ENCODE measurements around the gene ST3GAL6.

The ST3GAL6 gene

DNA sequence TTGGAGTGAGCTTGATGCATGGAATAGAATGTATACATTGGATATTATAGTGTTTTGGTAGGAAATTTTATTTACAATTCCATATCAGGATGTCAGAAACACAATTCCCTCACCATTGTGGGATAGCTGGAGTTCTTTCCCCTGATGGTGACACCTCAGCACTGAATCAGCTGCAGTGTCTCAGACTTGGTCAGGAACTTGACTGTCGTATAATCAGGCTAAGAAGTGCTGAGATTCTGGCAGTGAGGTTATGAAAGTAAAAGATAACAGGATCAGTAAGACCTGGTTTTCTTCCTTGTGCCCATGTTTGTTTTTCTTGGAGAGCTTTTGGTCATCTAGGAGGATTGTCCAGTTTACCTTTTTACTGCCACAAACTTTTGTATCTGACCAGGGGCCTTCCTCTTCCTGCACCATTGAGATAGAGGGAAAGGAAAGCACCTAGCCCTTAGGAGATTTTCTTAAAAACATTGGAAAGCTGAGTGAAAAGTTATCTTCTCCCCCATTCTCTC is 27.3 kb upstream of the ST3GAL6 start:
- H3K4me1 ChIP-seq = peaks cover 4% of the 10 kb centered on the region
- no peak overlapping the region for H3K9ac ChIP-seq
- TF ChIP-seq, protein P1, sequence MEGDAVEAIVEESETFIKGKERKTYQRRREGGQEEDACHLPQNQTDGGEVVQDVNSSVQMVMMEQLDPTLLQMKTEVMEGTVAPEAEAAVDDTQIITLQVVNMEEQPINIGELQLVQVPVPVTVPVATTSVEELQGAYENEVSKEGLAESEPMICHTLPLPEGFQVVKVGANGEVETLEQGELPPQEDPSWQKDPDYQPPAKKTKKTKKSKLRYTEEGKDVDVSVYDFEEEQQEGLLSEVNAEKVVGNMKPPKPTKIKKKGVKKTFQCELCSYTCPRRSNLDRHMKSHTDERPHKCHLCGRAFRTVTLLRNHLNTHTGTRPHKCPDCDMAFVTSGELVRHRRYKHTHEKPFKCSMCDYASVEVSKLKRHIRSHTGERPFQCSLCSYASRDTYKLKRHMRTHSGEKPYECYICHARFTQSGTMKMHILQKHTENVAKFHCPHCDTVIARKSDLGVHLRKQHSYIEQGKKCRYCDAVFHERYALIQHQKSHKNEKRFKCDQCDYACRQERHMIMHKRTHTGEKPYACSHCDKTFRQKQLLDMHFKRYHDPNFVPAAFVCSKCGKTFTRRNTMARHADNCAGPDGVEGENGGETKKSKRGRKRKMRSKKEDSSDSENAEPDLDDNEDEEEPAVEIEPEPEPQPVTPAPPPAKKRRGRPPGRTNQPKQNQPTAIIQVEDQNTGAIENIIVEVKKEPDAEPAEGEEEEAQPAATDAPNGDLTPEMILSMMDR (IDR thresholded peaks at IDR 0.05) = no peak
- H3K27ac ChIP-seq = no peak overlapping the region
- H3K4me3 ChIP-seq (ENCODE audit: low read depth, low read length) = no peak overlapping the region
- H3K27me3 ChIP-seq (ENCODE audit: control insufficient read depth, insufficient read depth, low read length) = no peaks in the 10 kb centered on the region
- H2AFZ ChIP-seq = no peak overlapping the region
- no peaks in the 10 kb centered on the region for H3K79me2 ChIP-seq
- H3K36me3 ChIP-seq (ENCODE audit: control insufficient read depth, insufficient read depth, low read length) = no peaks in the 10 kb centered on the region
- no peak overlapping the region for H3K4me2 ChIP-seq (ENCODE audit: low read length)
- H3K9me3 ChIP-seq (ENCODE audit: control insufficient read depth, low read length) = no peaks in the 10 kb centered on the region

GRCh38 chr3:98737301-98737700 is 25.8 kb upstream of the ST3GAL6 start:
- H3K36me3 ChIP-seq (ENCODE audit: control insufficient read depth, insufficient read depth, low read length) = no peaks in the 10 kb centered on the region
- no peaks in the 10 kb centered on the region for H3K27me3 ChIP-seq (ENCODE audit: control insufficient read depth, insufficient read depth, low read length)
- TF ChIP-seq, protein P1 (IDR thresholded peaks at IDR 0.05) = no peak
- no peak overlapping the region for H3K27ac ChIP-seq
- H3K9ac ChIP-seq = no peak overlapping the region
- peaks cover 4% of the 10 kb centered on the region for H3K4me1 ChIP-seq
- no peak overlapping the region for H2AFZ ChIP-seq
- no peaks in the 10 kb centered on the region for H3K79me2 ChIP-seq
- H3K4me3 ChIP-seq (ENCODE audit: low read depth, low read length) = no peak overlapping the region
- H3K9me3 ChIP-seq (ENCODE audit: control insufficient read depth, low read length) = no peaks in the 10 kb centered on the region
- H3K4me2 ChIP-seq (ENCODE audit: low read length) = no peak overlapping the region

- Histone ChIP-seq H3K79me2 (no peaks in the 10 kb centered on the region), H3K4me2 (ENCODE audit: low read length) (no peak overlapping the region), H3K27me3 (ENCODE audit: control insufficient read depth, insufficient read depth, low read length) (no peaks in the 10 kb centered on the region), H3K27ac (no peak overlapping the region), H3K4me1 (no peaks in the 10 kb centered on the region), H3K9ac (no peak overlapping the region), H3K9me3 (ENCODE audit: control insufficient read depth, low read length) (no peaks in the 10 kb centered on the region), H2AFZ (no peak overlapping the region), H3K36me3 (ENCODE audit: control insufficient read depth, insufficient read depth, low read length) (no peaks in the 10 kb centered on the region), H3K4me3 (ENCODE audit: low read depth, low read length) (no peak overlapping the region)
- TF ChIP-seq, protein P1 (IDR thresholded peaks at IDR 0.05) = no peak
Measured at GRCh38 chr3:98739266-98739665, 23.9 kb upstream of the ST3GAL6 start.

DNA sequence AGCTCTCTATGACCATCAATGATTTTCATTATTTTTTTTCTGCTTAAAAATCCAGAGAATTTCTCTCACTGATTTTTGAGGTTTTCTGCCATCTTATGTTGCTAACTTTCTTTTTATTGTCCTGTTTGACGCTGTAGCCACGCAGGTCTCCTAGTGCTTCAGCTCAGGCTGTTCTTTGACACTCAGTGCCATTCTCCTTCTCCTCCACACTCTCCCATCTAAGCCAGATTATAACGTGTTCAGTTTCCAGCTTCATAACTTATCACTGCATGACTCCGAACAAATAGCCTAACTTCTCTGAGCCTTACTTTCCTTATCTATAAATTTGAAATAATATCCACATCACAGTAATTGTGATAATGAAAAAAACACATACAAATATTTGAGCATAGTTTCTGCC is 22.8 kb upstream of the ST3GAL6 start:
- Histone ChIP-seq H3K36me3 (ENCODE audit: control insufficient read depth, insufficient read depth, low read length) (no peaks in the 10 kb centered on the region), H2AFZ (no peak overlapping the region), H3K9me3 (ENCODE audit: control insufficient read depth, low read length) (no peaks in the 10 kb centered on the region), H3K4me3 (ENCODE audit: low read depth, low read length) (no peak overlapping the region), H3K27ac (no peak overlapping the region), H3K9ac (no peak overlapping the region), H3K79me2 (no peaks in the 10 kb centered on the region), H3K4me2 (ENCODE audit: low read length) (no peak overlapping the region), H3K27me3 (ENCODE audit: control insufficient read depth, insufficient read depth, low read length) (no peaks in the 10 kb centered on the region), H3K4me1 (no peaks in the 10 kb centered on the region)
- TF ChIP-seq, protein P1 (IDR thresholded peaks at IDR 0.05) = no peak

DNA sequence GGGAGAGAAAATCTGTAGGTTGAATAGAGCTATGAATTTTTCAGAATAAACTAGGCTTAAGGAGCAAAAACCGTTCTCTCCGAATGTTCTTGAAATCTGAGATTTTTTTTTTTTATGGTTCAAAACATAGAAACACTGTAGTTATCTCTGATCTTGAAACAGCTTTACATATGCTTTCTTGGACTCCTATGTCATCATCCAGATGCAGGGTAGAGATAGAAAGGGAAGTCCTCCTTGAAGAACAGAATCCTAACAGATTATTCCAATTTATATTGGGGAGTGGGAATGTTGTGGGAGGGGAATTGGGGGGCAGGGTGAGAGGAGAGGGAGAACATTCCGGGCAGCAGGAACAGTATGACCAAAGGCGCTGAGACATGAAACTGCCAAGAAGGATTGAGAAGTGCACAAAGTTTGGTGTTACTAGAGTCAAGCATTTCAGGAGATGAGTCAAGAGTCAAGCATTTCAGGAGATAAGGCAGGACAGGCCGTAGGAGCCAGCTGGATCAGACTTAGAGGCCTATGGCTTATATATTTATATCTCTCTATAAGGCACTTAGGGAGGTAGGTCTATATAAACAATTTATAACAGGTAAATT is 21.9 kb upstream of the ST3GAL6 start:
- no peak overlapping the region for H3K4me2 ChIP-seq (ENCODE audit: low read length)
- no peaks in the 10 kb centered on the region for H3K4me1 ChIP-seq
- H3K4me3 ChIP-seq (ENCODE audit: low read depth, low read length) = no peak overlapping the region
- no peak overlapping the region for H2AFZ ChIP-seq
- TF ChIP-seq, protein P1 (IDR thresholded peaks at IDR 0.05) = no peak
- H3K36me3 ChIP-seq (ENCODE audit: control insufficient read depth, insufficient read depth, low read length) = no peaks in the 10 kb centered on the region
- no peaks in the 10 kb centered on the region for H3K79me2 ChIP-seq
- H3K27me3 ChIP-seq (ENCODE audit: control insufficient read depth, insufficient read depth, low read length) = no peaks in the 10 kb centered on the region
- no peak overlapping the region for H3K27ac ChIP-seq
- H3K9me3 ChIP-seq (ENCODE audit: control insufficient read depth, low read length) = no peaks in the 10 kb centered on the region
- H3K9ac ChIP-seq = no peak overlapping the region
